ENCODE data around the gene FAM124A.

Gene FAM124A

GRCh38 chr13:51332566-51333361, 110.6 kb downstream of the FAM124A start:
- Mint-ChIP-seq H3K9me3 (no peaks in the 10 kb centered on the region), H3K4me1 (no peaks in the 10 kb centered on the region), H3K4me3 (no peak overlapping the region), H3K36me3 (ENCODE audit: low read depth) (no peaks in the 10 kb centered on the region), H3K27me3 (ENCODE audit: low read depth, poor library complexity) (peaks cover 16% of the 10 kb centered on the region), H3K27ac (no peak overlapping the region)
- no peak for TF ChIP-seq CTCF (IDR thresholded peaks at IDR 0.05)
- DNase-seq = no peak

GRCh38 chr13:51333421-51333820, 111.2 kb downstream of the FAM124A start:
- Mint-ChIP-seq H3K27me3 (ENCODE audit: low read depth, poor library complexity) (peaks cover 19% of the 10 kb centered on the region), H3K9me3 (no peaks in the 10 kb centered on the region), H3K4me3 (no peak overlapping the region), H3K4me1 (no peaks in the 10 kb centered on the region), H3K36me3 (ENCODE audit: low read depth) (no peaks in the 10 kb centered on the region), H3K27ac (no peak overlapping the region)
- DNase-seq = no peak
- TF ChIP-seq CTCF (IDR thresholded peaks at IDR 0.05) = no peak

- Mint-ChIP-seq H3K9me3 (no peaks in the 10 kb centered on the region), H3K4me1 (no peaks in the 10 kb centered on the region), H3K27ac (no peak overlapping the region), H3K36me3 (ENCODE audit: low read depth) (no peaks in the 10 kb centered on the region), H3K4me3 (no peak overlapping the region), H3K27me3 (ENCODE audit: low read depth, poor library complexity) (peaks cover 19% of the 10 kb centered on the region)
- no peak for TF ChIP-seq CTCF (IDR thresholded peaks at IDR 0.05)
- no peak for DNase-seq
These were observed 111.6 kb downstream of the FAM124A start for GRCh38 chr13:51333826-51334225.

All from nephron progenitor cell (in vitro differentiated cells).